Uterus (tissue), 4 donors: ENCODE data around the gene LRP6. TPM values are rescaled to one million over a fixed set of nuclear protein-coding genes. Genes with fewer than 3 reads are reported as not detected.
A peak's percentile ranks its signal among the peaks of the same experiment; 100 is the strongest.
"Not testable (repeated sequence)": the region's sequence is repeated elsewhere in the genome, so short reads cannot be mapped to it uniquely, and the experiment has no call there.

Experiments
- DNase-seq, 2 donors: peaks; one replicate each; pipeline ENCODE4 v3.0.0-alpha.2; 2019 to 2020
- H3K27ac ChIP-seq, 2 donors: fragments of 200-600 bp; sonication (generic); 1 replicate in 1 of 2; 2 replicates in 1 of 2; pipeline ENCODE4 v1.5.1; 2016 to 2018
- H3K27me3 ChIP-seq, 2 donors: fragments of 200-600 bp; sonication (generic); one replicate each; pipeline ENCODE4 v1.5.1; 2018 to 2019; ENCODE audit warnings: control low read depth in 1 of 2
- H3K36me3 ChIP-seq, 2 donors: fragments of 200-600 bp; sonication (generic); one replicate each; pipeline ENCODE4 v1.5.1; 2019; ENCODE audit warnings: control low read depth in 1 of 2
- H3K4me1 ChIP-seq, 2 donors: fragments of 200-600 bp; sonication (generic); one replicate each; pipeline ENCODE4 v1.5.1; 2018 to 2019; ENCODE audit warnings: control low read depth in 1 of 2
- H3K4me3 ChIP-seq, 2 donors: fragments of 200-600 bp; sonication (generic); 1 replicate in 1 of 2; 2 replicates in 1 of 2; pipeline ENCODE4 v1.5.1; 2018 to 2019; ENCODE audit warnings: mild to moderate bottlenecking in 1 of 2
- H3K9me3 ChIP-seq, 2 donors: fragments of 200-600 bp; sonication (generic); one replicate each; pipeline ENCODE4 v1.5.1; 2019; ENCODE audit warnings: control low read depth in 1 of 2
- CTCF ChIP-seq, 4 experiments: fragments of 200-600 bp in 2 of 4; fragments of 450-650 bp in 2 of 4; sonication (generic) in 2 of 4; IDR thresholded peaks; one replicate each; pipeline ENCODE4 v1.5.1; 2016 to 2019; ENCODE audit warnings: antibody characterized with exemption in 4 of 4, mild to moderate bottlenecking in 2 of 4, moderate library complexity in 1 of 4
- POLR2A ChIP-seq, 2 donors: fragments of 450-650 bp; IDR thresholded peaks; one replicate each; pipeline ENCODE4 v1.6.1; 2016; ENCODE audit warnings: antibody characterized with exemption in 2 of 2, mild to moderate bottlenecking in 1 of 2, moderate library complexity in 1 of 2
- intact Hi-C: fragments of 100-400 bp; cut with DNase I; formaldehyde crosslinking; loops from one replicate; pipeline ENCODE4 v1.15.1; 2023; ENCODE audit warnings: low total_unique reads
- total RNA-seq, 4 donors: library from RNA; depleted of rRNA in 3 of 4; stranded (reverse); fragments of >200 nt in 3 of 4; gene quantifications; one replicate each; pipeline versions ENCODE4 v1.1.0 to v1.2.4, GENCODE V29; 2014 to 2023
- donor health status: DM: yes; HTN: yes; CAD: no.

LRP6 gene
- total RNA-seq, 4 donors from 2014 or later = 18.7 to 141 (median 50.1) TPM

GRCh38 chr12:12265571-12266388, 1.1 kb downstream of the LRP6 start:
- H3K27ac ChIP-seq = peak overlapping the region; percentile 98 to 100
- intact Hi-C loops = loop anchor here (5.0 kb wide), 1 partner anchor 57 kb away; no protein-coding TSS in a partner anchor
- DNase-seq = no peak
- H3K4me1 ChIP-seq = no peaks in the 10 kb centered on the region
- H3K27me3 ChIP-seq = no peaks in the 10 kb centered on the region
- H3K36me3 ChIP-seq = no peaks in the 10 kb centered on the region
- H3K9me3 ChIP-seq = no peaks in the 10 kb centered on the region
- no peak for TF ChIP-seq POLR2A (IDR thresholded peaks at IDR 0.05)
- no peak for TF ChIP-seq CTCF (IDR thresholded peaks at IDR 0.05)
- peak overlapping the region; percentile 80 to 85 for H3K4me3 ChIP-seq

- Histone ChIP-seq H3K36me3 (no peaks in the 10 kb centered on the region), H3K27me3 (no peaks in the 10 kb centered on the region), H3K4me3 (peak overlapping the region; percentile 80 to 85), H3K4me1 (no peaks in the 10 kb centered on the region), H3K27ac (peak overlapping the region; percentile 98 to 100), H3K9me3 (no peaks in the 10 kb centered on the region)
- no peak for DNase-seq
- intact Hi-C loops = loop anchor here (5.0 kb wide), 1 partner anchor 57 kb away; no protein-coding TSS in a partner anchor
- TF ChIP-seq POLR2A (IDR thresholded peaks at IDR 0.05) (no peak), CTCF (IDR thresholded peaks at IDR 0.05) (no peak)
Observed at GRCh38 chr12:12265035-12265434, 1.8 kb downstream of the LRP6 start.

- H3K9me3 ChIP-seq = no peaks in the 10 kb centered on the region
- H3K27ac ChIP-seq = no peak overlapping the region
- H3K27me3 ChIP-seq = no peaks in the 10 kb centered on the region
- no peaks in the 10 kb centered on the region for H3K4me1 ChIP-seq
- H3K4me3 ChIP-seq = no peak overlapping the region
- H3K36me3 ChIP-seq = no peaks in the 10 kb centered on the region
- intact Hi-C loops = no loop called here
- no peak for TF ChIP-seq POLR2A (IDR thresholded peaks at IDR 0.05)
- no peak for TF ChIP-seq CTCF (IDR thresholded peaks at IDR 0.05)
- no peak for DNase-seq
Observed at GRCh38 chr12:12263909-12264308, 2.9 kb downstream of the LRP6 start.

GRCh38 chr12:12256291-12256757, 10.5 kb downstream of the LRP6 start:
- H3K9me3 ChIP-seq, intact Hi-C loops, H3K27ac ChIP-seq, H3K36me3 ChIP-seq, H3K4me3 ChIP-seq, H3K27me3 ChIP-seq, DNase-seq, H3K4me1 ChIP-seq: not testable (repeated sequence)

GRCh38 chr12:12254553-12254952, 12.3 kb downstream of the LRP6 start:
- Histone ChIP-seq H3K4me3 (no peak overlapping the region), H3K9me3 (no peaks in the 10 kb centered on the region), H3K27ac (no peak overlapping the region), H3K4me1 (no peaks in the 10 kb centered on the region), H3K27me3 (no peaks in the 10 kb centered on the region), H3K36me3 (no peaks in the 10 kb centered on the region)
- TF ChIP-seq CTCF (IDR thresholded peaks at IDR 0.05) = no peak
- no peak for TF ChIP-seq POLR2A (IDR thresholded peaks at IDR 0.05)
- no peak for DNase-seq
- intact Hi-C loops = no loop called here
